DND-41 (cell line): ENCODE results near the gene SLC24A3.

Source experiments
- CTCF ChIP-seq: IDR thresholded peaks from 2 replicates; pipeline ENCODE4 v1.5.1; 2012; ENCODE audit warnings: borderline replicate concordance, low read length, moderate library complexity, mild to moderate bottlenecking; ENCODE audit not compliant: poor library complexity, severe bottlenecking; ENCODE audit errors: extremely low read depth
- EZH2 ChIP-seq: IDR thresholded peaks from 3 replicates; pipeline ENCODE4 v1.6.1; 2012; ENCODE audit warnings: borderline replicate concordance, low read depth, mild to moderate bottlenecking, moderate library complexity, low read length, inconsistent platforms; ENCODE audit not compliant: severe bottlenecking

GRCh38 chr20:19491241-19491640 lies 278.8 kb downstream of the SLC24A3 start:
- TF ChIP-seq CTCF, result no peak
- no peak for TF ChIP-seq EZH2
